Measurements from ENCODE around the gene OAS2.

GRCh38 chr12:112930350-112930749, 48.0 kb upstream of the OAS2 start:
- TF ChIP-seq CTCF (conservative IDR thresholded peaks at IDR 0.05; ENCODE audit: low read depth, low read length) = no peak
- TF ChIP-seq EZH2 (IDR thresholded peaks at IDR 0.05; ENCODE audit: low read length, unreplicated experiment) = no peak
